IPS-18a (cell line): ENCODE measurements around the gene SLC25A45.
"Not testable (repeated sequence)": the region's sequence is repeated elsewhere in the genome, so short reads cannot be mapped to it uniquely, and the experiment has no call there.

Experiments used
- H3K27ac ChIP-seq: one replicate; pipeline ENCODE4 v1.5.1; 2013; ENCODE audit warnings: low read length
- H3K27me3 ChIP-seq: one replicate; pipeline ENCODE4 v1.6.1; 2013; ENCODE audit warnings: mild to moderate bottlenecking, low read length; ENCODE audit not compliant: control insufficient read depth, insufficient read depth
- H3K36me3 ChIP-seq: one replicate; pipeline ENCODE4 v1.6.1; 2013; ENCODE audit warnings: low read depth, low read length; ENCODE audit not compliant: control insufficient read depth
- H3K4me1 ChIP-seq: one replicate; pipeline ENCODE4 v1.6.1; 2013; ENCODE audit warnings: low read depth, low read length; ENCODE audit not compliant: control insufficient read depth
- H3K4me3 ChIP-seq: one replicate; pipeline ENCODE4 v1.5.1; 2013; ENCODE audit warnings: low read length
- H3K9ac ChIP-seq: one replicate; pipeline ENCODE4 v1.6.1; 2013; ENCODE audit warnings: mild to moderate bottlenecking, low read length, moderate library complexity
- H3K9me3 ChIP-seq: one replicate; pipeline ENCODE4 v1.6.1; 2013; ENCODE audit warnings: low read depth, low read length; ENCODE audit not compliant: control insufficient read depth

The SLC25A45 gene

DNA sequence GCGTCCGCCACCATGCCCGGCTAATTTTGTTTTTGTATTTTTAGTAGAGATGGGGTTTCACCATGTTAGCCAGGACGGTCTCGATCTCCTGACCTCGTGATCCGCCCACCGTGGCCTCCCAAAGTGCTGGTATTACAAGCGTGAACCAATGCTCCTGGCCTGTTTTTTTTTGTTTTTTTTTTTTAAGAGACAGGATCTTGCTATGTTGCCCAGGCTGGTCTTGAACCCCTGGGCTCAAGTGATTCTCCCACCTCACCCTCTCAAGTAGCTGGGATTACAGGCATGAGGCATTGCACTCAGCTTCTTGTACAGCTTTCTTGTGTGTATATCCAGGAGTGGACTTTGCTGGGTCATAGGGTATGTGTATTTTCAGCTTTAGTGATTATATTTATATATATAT lies 49.9 kb downstream of the SLC25A45 start:
- not testable (repeated sequence) for H3K4me1 ChIP-seq, H3K4me3 ChIP-seq, H3K36me3 ChIP-seq, H3K27me3 ChIP-seq, H3K9me3 ChIP-seq, H3K27ac ChIP-seq, H3K9ac ChIP-seq

DNA sequence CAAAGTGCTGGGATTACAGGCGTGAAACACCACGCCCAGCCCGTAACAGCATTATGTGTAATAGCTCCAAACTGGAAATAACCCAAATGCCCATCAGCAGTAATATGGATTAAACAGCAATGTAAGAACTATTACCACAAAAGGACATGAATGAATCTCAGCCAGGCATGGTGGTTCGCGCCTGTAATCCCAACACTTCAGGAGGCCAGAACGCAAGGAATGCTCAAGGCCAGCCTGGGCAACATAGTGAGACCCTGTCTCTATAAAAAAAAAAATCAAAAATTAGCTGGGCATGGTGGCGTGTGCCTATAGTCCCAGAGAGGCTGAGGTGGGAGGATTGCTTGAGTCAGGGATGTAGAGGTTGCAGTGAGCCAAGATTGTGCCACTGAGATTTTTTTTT lies 51.9 kb downstream of the SLC25A45 start:
- Histone ChIP-seq H3K9ac (no peak overlapping the region), H3K4me3 (no peak overlapping the region), H3K27me3 (no peaks in the 10 kb centered on the region)

GRCh38 chr11:65329944-65330403 lies 52.5 kb downstream of the SLC25A45 start:
- H3K4me1 ChIP-seq: peaks cover 2% of the 10 kb centered on the region

More for the DNA sequence above, 51.9 kb downstream of the SLC25A45 start:
- Histone ChIP-seq H3K9me3 (no peaks in the 10 kb centered on the region), H3K27ac (no peak overlapping the region), H3K4me1 (peaks cover 7% of the 10 kb centered on the region), H3K36me3 (no peaks in the 10 kb centered on the region)

GRCh38 chr11:65329478-65329877 lies 53.0 kb downstream of the SLC25A45 start:
- H3K27ac ChIP-seq: no peak overlapping the region

More at GRCh38 chr11:65329944-65330403, 52.5 kb downstream of the SLC25A45 start:
- Histone ChIP-seq H3K9me3 (no peaks in the 10 kb centered on the region), H3K36me3 (no peaks in the 10 kb centered on the region), H3K4me3 (no peak overlapping the region), H3K9ac (no peak overlapping the region), H3K27ac (no peak overlapping the region), H3K27me3 (no peaks in the 10 kb centered on the region)

DNA sequence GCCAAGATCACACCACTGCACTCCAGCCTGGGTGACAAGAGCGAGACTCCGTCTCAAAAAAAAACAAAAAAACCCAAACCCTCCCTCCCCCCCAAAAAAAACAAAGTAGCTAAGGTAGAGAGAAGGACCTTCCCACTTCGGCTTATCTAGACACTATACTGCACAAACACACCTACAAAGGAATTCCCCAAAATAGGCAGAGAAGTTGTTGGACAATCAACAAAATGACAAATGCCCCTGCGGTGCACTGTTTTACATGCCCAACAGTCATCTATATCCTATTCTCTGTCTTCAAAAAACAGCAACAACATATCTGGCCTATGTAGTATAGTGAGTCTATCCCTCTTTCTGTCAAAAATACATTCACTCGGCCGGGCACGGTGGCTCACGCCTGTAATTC lies 55.4 kb downstream of the SLC25A45 start:
- Histone ChIP-seq H3K27me3 (no peaks in the 10 kb centered on the region), H3K27ac (no peak overlapping the region)

More at GRCh38 chr11:65329478-65329877, 53.0 kb downstream of the SLC25A45 start:
- Histone ChIP-seq H3K27me3 (no peaks in the 10 kb centered on the region), H3K9me3 (no peaks in the 10 kb centered on the region), H3K4me3 (no peak overlapping the region), H3K36me3 (no peaks in the 10 kb centered on the region), H3K9ac (no peak overlapping the region), H3K4me1 (no peaks in the 10 kb centered on the region)

DNA sequence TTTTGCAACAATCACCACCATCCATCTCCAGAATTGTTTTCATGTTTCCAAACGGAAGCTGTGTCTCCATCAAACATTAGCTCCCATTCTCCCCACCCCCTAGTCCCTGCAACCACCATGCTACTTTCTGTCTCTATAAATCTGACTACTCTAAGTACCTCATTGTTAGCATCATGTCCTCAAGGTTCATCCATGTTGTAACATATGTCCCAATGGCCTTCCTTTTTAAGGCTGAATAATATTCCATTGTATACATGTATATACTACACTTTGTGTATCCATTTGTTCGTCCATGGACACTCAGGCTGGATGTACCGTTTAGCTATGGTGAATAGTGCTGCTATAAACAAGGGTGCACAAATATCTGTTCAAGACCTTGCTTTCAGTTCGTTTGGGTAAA lies 57.0 kb downstream of the SLC25A45 start:
- H3K4me3 ChIP-seq: no peak overlapping the region
- H3K4me1 ChIP-seq: no peaks in the 10 kb centered on the region
- peaks cover 20% of the 10 kb centered on the region for H3K36me3 ChIP-seq
- H3K27me3 ChIP-seq: no peaks in the 10 kb centered on the region
- no peaks in the 10 kb centered on the region for H3K9me3 ChIP-seq
- no peak overlapping the region for H3K9ac ChIP-seq
- no peak overlapping the region for H3K27ac ChIP-seq

More for the DNA sequence above, 55.4 kb downstream of the SLC25A45 start:
- H3K4me3 ChIP-seq: no peak overlapping the region
- peaks cover 4% of the 10 kb centered on the region for H3K36me3 ChIP-seq
- no peak overlapping the region for H3K9ac ChIP-seq
- H3K4me1 ChIP-seq: no peaks in the 10 kb centered on the region
- H3K9me3 ChIP-seq: no peaks in the 10 kb centered on the region
